ENCODE results near the gene SHISA8.

GRCh38 chr22:41932353-41932752 lies 17.5 kb upstream of the SHISA8 start:
- TF ChIP-seq CTCF (IDR thresholded peaks at IDR 0.05) (no peak), PRDM15 (CRISPR knock-in tag; IDR thresholded peaks at IDR 0.05) (no peak), ATF3 (CRISPR knock-in tag; conservative IDR thresholded peaks at IDR 0.05) (no peak), CBFB (CRISPR knock-in tag; IDR thresholded peaks at IDR 0.05; ENCODE audit: low read depth) (no peak), NR1H2 (CRISPR knock-in tag; IDR thresholded peaks at IDR 0.05) (no peak), NFE2L1 (CRISPR knock-in tag; IDR thresholded peaks at IDR 0.05) (no peak), NR3C1 (CRISPR knock-in tag; conservative IDR thresholded peaks at IDR 0.05; ENCODE audit: low read depth) (no peak), CREM (CRISPR knock-in tag; IDR thresholded peaks at IDR 0.05) (no peak), ZNF423 (CRISPR knock-in tag; IDR thresholded peaks at IDR 0.05) (no peak)
- TF ChIP-seq, protein P1, sequence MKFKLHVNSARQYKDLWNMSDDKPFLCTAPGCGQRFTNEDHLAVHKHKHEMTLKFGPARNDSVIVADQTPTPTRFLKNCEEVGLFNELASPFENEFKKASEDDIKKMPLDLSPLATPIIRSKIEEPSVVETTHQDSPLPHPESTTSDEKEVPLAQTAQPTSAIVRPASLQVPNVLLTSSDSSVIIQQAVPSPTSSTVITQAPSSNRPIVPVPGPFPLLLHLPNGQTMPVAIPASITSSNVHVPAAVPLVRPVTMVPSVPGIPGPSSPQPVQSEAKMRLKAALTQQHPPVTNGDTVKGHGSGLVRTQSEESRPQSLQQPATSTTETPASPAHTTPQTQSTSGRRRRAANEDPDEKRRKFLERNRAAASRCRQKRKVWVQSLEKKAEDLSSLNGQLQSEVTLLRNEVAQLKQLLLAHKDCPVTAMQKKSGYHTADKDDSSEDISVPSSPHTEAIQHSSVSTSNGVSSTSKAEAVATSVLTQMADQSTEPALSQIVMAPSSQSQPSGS (CRISPR knock-in tag; IDR thresholded peaks at IDR 0.05; ENCODE audit: borderline replicate concordance, low read depth), result no peak
- TF ChIP-seq, protein P2, sequence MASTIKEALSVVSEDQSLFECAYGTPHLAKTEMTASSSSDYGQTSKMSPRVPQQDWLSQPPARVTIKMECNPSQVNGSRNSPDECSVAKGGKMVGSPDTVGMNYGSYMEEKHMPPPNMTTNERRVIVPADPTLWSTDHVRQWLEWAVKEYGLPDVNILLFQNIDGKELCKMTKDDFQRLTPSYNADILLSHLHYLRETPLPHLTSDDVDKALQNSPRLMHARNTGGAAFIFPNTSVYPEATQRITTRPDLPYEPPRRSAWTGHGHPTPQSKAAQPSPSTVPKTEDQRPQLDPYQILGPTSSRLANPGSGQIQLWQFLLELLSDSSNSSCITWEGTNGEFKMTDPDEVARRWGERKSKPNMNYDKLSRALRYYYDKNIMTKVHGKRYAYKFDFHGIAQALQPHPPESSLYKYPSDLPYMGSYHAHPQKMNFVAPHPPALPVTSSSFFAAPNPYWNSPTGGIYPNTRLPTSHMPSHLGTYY (CRISPR knock-in tag; IDR thresholded peaks at IDR 0.05), result no peak
- TF ChIP-seq, protein P3, sequence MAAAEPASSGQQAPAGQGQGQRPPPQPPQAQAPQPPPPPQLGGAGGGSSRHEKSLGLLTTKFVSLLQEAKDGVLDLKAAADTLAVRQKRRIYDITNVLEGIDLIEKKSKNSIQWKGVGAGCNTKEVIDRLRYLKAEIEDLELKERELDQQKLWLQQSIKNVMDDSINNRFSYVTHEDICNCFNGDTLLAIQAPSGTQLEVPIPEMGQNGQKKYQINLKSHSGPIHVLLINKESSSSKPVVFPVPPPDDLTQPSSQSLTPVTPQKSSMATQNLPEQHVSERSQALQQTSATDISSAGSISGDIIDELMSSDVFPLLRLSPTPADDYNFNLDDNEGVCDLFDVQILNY (CRISPR knock-in tag; IDR thresholded peaks at IDR 0.05), result no peak

Data from WTC11 (cell line).